ENCODE results near the gene ATRN.
"Not testable (repeated sequence)": the region's sequence is repeated elsewhere in the genome, so short reads cannot be mapped to it uniquely, and the experiment has no call there.

Gene ATRN

DNA sequence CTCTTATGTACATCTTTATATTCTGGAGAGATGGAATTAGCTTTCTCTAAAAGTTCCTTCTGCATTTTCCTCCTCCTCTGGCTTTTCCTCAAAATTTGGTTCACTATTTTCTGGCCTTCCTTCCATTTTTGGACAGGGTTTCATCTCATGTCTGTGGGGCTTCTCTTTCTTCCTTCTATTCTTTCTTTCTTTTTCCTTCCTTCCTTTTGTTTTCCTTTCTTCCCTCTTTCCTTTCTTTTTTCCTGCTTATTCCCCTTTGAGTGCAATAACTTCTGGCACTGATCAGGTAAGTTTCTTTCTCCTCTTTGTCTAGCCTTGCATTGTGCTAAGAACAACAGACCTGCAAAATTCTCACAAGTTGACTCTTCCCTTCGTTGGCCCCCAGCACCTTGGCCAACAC lies 5.5 kb upstream of the ATRN start:
- no peak for DNase-seq (ENCODE audit: low read depth in 2 of 2, low spot score in 1 of 2)

DNA sequence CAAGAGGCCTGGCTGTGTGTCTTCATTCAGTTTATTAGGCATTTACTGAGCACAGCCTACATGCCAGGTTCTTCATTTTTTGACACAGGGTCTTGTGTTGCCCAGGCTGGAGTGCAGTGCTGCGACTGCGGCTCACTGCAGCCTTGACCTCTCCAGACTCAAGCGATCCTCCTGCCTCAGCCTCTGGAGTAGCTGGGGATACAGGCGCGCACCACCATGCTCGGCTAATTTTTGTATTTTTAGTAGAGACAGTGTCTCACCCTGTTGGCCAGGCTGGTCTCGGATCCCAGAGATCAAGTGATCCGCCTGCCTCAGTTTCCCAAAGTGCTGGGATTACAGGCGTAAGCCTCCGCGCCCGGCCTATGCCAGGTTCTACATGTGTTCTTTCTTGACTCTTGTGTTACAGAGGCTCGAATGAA lies 601 bp upstream of the ATRN start:
- no peak for DNase-seq (ENCODE audit: low read depth in 2 of 2, low spot score in 1 of 2)

- no peak for DNase-seq (ENCODE audit: low read depth in 2 of 2, low spot score in 1 of 2)
Measured at GRCh38 chr20:3471397-3472021, 691 bp downstream of the ATRN start.

GRCh38 chr20:3472105-3472504 lies 1.3 kb downstream of the ATRN start:
- no peak for DNase-seq (ENCODE audit: low read depth in 2 of 2, low spot score in 1 of 2)

DNA sequence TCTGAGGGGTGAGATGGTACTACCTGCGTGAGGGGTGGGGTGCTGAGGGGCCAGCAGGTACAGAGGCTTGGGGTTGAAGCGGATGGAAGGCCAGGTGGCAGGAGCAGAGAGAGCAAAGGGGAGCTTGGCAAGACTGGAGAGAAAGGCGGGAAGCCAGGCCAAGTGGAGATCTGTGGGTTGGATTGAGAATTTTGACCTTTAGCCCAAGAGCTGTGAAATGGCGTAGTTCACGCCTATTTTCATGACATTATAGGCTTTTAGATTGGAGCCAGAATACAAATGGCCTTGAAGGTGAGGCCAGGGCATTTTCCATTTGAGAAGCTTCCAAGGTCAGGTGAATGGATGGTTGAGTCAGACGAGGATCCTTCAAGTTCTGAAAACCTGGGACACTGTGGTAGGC lies 2.5 kb downstream of the ATRN start:
- DNase-seq (ENCODE audit: low read depth in 2 of 2, low spot score in 1 of 2) = no peak

DNA sequence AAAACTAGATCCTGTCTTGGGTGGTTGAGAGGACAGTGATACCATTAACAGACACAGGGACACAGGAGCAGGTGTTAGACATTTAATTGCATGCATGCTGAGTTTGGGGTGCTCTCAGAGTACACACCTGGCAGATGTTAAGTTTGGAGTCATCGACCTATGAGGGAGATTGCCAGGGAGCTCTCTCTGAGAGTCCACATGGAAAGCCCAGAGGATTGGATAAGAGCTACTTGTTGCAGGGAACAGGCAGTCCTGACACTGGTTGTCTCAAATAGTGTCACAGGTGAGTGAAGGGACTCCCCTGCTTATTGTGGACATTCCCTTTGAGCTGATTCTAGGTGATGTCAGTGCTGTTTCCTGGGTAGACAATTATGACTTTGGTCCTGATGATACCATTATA lies 3.1 kb downstream of the ATRN start:
- DNase-seq (ENCODE audit: low read depth in 2 of 2, low spot score in 1 of 2) = no peak

GRCh38 chr20:3477003-3477860 lies 6.4 kb downstream of the ATRN start:
- not testable (repeated sequence) for DNase-seq (ENCODE audit: low read depth in 2 of 2, low spot score in 1 of 2)

GRCh38 chr20:3477861-3478544 lies 7.2 kb downstream of the ATRN start:
- no peak for DNase-seq (ENCODE audit: low read depth in 2 of 2, low spot score in 1 of 2)

GRCh38 chr20:3479025-3479424 lies 8.2 kb downstream of the ATRN start:
- DNase-seq (ENCODE audit: low read depth in 2 of 2, low spot score in 1 of 2) = no peak

DNA sequence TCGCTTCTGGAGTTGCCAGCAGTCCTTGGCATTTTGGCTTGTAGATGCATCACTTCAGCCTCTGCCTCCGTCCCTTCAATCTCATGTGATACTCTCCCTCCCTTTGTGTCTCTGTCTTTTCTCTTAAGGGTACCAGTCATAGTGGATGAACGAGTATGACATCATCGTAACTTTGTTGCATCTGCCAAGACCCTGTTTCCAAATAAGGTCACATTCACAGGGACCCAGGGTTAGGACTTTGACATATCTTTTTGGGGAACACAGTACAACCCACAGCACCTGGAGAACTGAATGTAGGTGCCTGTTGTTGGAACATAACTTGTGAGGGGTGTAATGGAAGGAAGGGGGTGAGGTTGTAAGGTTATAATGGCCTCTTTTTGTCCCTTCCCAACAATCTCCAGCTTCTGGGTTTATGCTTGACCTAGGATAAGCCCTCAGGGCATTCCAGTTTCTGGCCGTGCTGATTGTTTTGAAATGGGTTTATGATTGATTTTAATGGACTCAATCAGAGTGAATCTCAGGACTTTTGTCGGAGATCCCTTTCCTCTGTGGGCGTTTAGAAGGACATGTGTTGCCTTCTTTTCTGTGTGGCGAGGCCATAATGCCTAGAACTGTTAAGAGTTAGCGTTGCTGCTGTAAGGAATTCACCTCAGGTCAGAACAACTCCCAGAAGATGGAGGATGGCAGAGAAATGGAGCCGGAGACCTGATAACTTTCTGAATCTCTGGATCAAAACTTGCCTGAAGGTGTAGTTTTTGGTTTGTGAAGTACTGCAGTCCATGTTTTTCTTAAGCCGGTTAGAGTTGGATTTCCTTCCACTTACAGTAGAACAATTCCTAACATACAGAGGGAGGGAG lies 9.2 kb downstream of the ATRN start:
- no peak for DNase-seq (ENCODE audit: low read depth in 2 of 2, low spot score in 1 of 2)

DNA sequence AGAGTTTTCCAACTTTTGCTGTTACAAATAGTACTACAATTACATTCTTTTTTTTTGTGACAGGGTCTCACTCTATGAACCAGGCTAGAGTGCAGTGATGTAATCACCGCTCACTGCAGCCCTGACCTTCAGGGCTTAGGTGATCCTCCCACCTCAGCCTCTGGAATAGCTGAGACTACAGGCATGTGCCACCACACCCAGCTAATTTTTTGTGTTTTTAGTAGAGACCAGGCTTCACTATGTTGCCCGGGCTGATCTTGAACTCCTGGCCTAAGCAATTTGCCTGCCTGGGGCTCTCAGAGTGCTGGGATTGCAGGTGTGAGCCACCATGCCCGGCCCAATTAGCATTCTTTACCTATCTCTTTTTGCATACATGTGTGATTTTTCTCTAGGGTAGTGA lies 12.5 kb downstream of the ATRN start:
- no peak for DNase-seq (ENCODE audit: low read depth in 2 of 2, low spot score in 1 of 2)

GRCh38 chr20:3483784-3484183 lies 13.0 kb downstream of the ATRN start:
- DNase-seq (ENCODE audit: low read depth in 2 of 2, low spot score in 1 of 2) = no peak

GRCh38 chr20:3485913-3486312 lies 15.1 kb downstream of the ATRN start:
- DNase-seq (ENCODE audit: low read depth in 2 of 2, low spot score in 1 of 2) = no peak

GRCh38 chr20:3486850-3487249 lies 16.0 kb downstream of the ATRN start:
- DNase-seq (ENCODE audit: low read depth in 2 of 2, low spot score in 1 of 2) = no peak

GRCh38 chr20:3492669-3493068 lies 21.9 kb downstream of the ATRN start:
- DNase-seq (ENCODE audit: low read depth in 2 of 2, low spot score in 1 of 2) = no peak

DNA sequence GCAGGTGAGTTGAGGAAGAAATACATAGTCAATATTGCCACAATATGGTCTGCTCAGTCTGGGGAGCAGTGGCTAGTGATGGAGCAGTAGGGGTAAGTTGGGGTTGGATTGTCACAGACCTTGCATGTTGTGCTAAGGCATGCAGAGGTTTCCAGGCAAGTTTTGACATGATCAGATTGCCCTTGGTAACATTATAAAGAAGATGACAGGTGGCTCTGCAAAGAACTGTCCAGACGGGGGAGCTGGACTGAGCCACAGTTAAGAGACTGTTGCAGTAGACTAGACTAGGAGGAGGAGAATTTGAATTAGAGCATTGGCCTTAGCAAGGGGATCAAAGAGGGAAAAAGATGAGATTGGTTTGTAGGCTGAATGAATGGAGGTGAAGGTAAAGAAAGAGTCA lies 23.4 kb downstream of the ATRN start:
- no peak for DNase-seq (ENCODE audit: low read depth in 2 of 2, low spot score in 1 of 2)

DNA sequence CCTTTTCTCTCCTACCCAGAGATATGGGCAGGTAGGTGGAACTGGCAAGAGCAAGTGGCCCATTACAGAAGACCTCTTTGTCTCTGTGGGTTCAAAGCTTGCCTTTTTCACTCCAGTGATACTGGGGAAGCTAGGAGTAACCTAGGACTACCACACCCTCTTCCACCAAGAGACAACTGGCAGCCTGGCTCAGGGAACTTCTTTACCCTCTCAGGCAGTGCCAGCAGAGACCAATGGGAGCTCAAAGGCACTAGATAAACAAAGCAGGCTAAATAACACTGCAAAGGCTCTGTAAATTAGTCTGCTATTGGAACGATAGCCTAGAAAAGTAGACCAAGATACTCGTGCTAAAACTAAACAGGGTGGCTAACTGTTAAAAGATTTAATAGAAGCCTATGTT lies 32.1 kb downstream of the ATRN start:
- no peak for DNase-seq (ENCODE audit: low read depth in 2 of 2, low spot score in 1 of 2)

- no peak for DNase-seq (ENCODE audit: low read depth in 2 of 2, low spot score in 1 of 2)
Measured at GRCh38 chr20:3505148-3505547, 34.3 kb downstream of the ATRN start.

- no peak for DNase-seq (ENCODE audit: low read depth in 2 of 2, low spot score in 1 of 2)
Measured at GRCh38 chr20:3509064-3509463, 38.2 kb downstream of the ATRN start.

GRCh38 chr20:3510110-3510509 lies 39.3 kb downstream of the ATRN start:
- DNase-seq (ENCODE audit: low read depth in 2 of 2, low spot score in 1 of 2) = no peak

DNA sequence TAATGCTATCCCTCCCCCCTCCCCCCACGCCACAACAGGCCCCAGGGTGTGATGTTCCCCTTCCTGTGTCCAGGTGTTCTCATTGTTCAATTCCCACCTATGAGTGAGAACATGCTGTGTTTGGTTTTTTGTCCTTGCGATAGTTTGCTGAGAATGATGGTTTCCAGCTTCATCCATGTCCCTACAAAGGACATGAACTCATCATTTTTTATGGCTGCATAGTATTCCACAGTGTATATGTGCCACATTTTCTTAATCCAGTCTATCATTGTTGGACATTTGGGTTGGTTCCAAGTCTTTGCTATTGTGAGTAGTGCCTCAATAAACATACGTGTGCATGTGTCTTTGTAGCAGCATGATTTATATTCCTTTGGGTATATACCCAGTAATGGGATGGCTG lies 41.4 kb downstream of the ATRN start:
- DNase-seq (ENCODE audit: low read depth in 2 of 2, low spot score in 1 of 2) = not testable (repeated sequence)

Measured in stimulated activated CD8-positive, alpha-beta memory T cell treated with anti-CD3 and anti-CD28 coated beads, Interleukin-4, amount 100 ng/mL, for 1 hour (primary cell).